K562 (cell line): ENCODE measurements around the gene PRKAR1B. TPM values are rescaled to one million over a fixed set of nuclear protein-coding genes. Genes with fewer than 3 reads are reported as not detected.
A peak's percentile ranks its signal among the peaks of the same experiment; 100 is the strongest.

Source experiments
- BRCA1 ChIP-seq, 2 experiments: fragments of 450-650 bp in 1 of 2; sonication (generic) in 1 of 2; formaldehyde crosslinking in 1 of 2; IDR thresholded peaks; 2 replicates each; pipeline versions ENCODE4 v1.5.0 to v1.6.1; 2017 to 2020; ENCODE audit warnings: mild to moderate bottlenecking in 1 of 2, missing genetic modification reagents in 1 of 2
- CBFA2T3 ChIP-seq: fragments of 450-650 bp; IDR thresholded peaks from 2 replicates; pipeline ENCODE4 v1.6.1; 2017
- KLF13 ChIP-seq: fragments of 450-650 bp; IDR thresholded peaks from 2 replicates; pipeline ENCODE4 v1.6.1; 2016; ENCODE audit warnings: missing genetic modification characterization, low read depth, mild to moderate bottlenecking, missing compliant biosample characterization, moderate library complexity, borderline replicate concordance
- MEF2D ChIP-seq: conservative IDR thresholded peaks from 2 replicates; pipeline ENCODE4 v1.6.1; 2016; ENCODE audit warnings: low read depth, missing genetic modification characterization, missing compliant biosample characterization
- POLR2AphosphoS5 ChIP-seq: IDR thresholded peaks from 2 replicates; pipeline ENCODE4 v1.6.1; 2011; ENCODE audit warnings: mild to moderate bottlenecking, low read depth, low read length, moderate library complexity; ENCODE audit not compliant: control insufficient read depth, insufficient read depth
- RHOXF2B ChIP-seq: fragments of 250-450 bp; sonication (Bioruptor Pico); conservative IDR thresholded peaks from 2 replicates; pipeline ENCODE4 v1.5.1; 2021
- SMAD4 ChIP-seq: fragments of 250-450 bp; sonication (Bioruptor Pico); conservative IDR thresholded peaks from 2 replicates; pipeline ENCODE4 v1.8.0; 2021; ENCODE audit warnings: inconsistent platforms, mild to moderate bottlenecking, moderate library complexity
- SOX6 ChIP-seq: fragments of 450-650 bp; IDR thresholded peaks from 2 replicates; pipeline ENCODE4 v1.6.1; 2014; ENCODE audit warnings: mild to moderate bottlenecking
- SPI1 ChIP-seq: IDR thresholded peaks from 2 replicates; pipeline ENCODE4 v1.6.1; 2011; ENCODE audit warnings: low read depth, low read length, control low read depth, borderline replicate concordance
- polyA plus RNA-seq, 8 experiments: library from polyadenylated mRNA; depleted of rRNA in 4 of 8; stranded (reverse) in 5 of 8; unstranded in 3 of 8; fragments of >200 nt; fragmentation: Nextera tagmentation in 2 of 8; fragmentation: Illumina TruSeq in 1 of 8; extraction: Ambion mirVana in 2 of 8; extraction: Trizol in 1 of 8; gene quantifications; 2 replicates each; pipeline versions ENCODE4 v1.2.1 to v1.2.3, GENCODE V29; 2011 to 2014; ENCODE audit warnings: inconsistent platforms in 1 of 8, missing spikeins in 1 of 8
- total RNA-seq, 7 experiments: library from RNA; depleted of rRNA in 6 of 7; stranded (reverse); fragments of >200 nt in 6 of 7; fragmentation: Illumina TruSeq in 2 of 7; extraction: Trizol in 2 of 7; gene quantifications; 2 replicates each; pipeline versions ENCODE4 v1.2.1 to v1.2.3, GENCODE V29; 2011 to 2021; ENCODE audit warnings: low replicate concordance in 1 of 7
- TF ChIP-seq, protein P1 (sequence below), 2 experiments: fragments of 250-450 bp in 1 of 2; fragments of 450-650 bp in 1 of 2; sonication (Bioruptor Pico) in 1 of 2; IDR thresholded peaks; 2 replicates each; pipeline versions ENCODE4 v1.6.1 to v1.8.0; 2016 to 2021; ENCODE audit warnings: mild to moderate bottlenecking in 2 of 2, moderate library complexity in 2 of 2, missing compliant biosample characterization in 1 of 2, missing genetic modification characterization in 1 of 2
- TF ChIP-seq, protein P2 (sequence below): sonication (generic); formaldehyde crosslinking; IDR thresholded peaks from 2 replicates; pipeline ENCODE4 v1.9.0; 2022; ENCODE audit warnings: mild to moderate bottlenecking, missing genetic modification reagents
- TF ChIP-seq, protein P3 (sequence below), 2 experiments: fragments of 150-350 bp in 1 of 2; IDR thresholded peaks; 2 replicates each; pipeline ENCODE4 v1.6.1; 2012 to 2016; ENCODE audit warnings: low read depth in 2 of 2, low read length in 2 of 2, mild to moderate bottlenecking in 1 of 2, moderate library complexity in 1 of 2
- TF ChIP-seq, protein P4 (sequence below): sonication (generic); formaldehyde crosslinking; IDR thresholded peaks from 2 replicates; pipeline ENCODE4 v1.8.1; 2023; ENCODE audit warnings: missing genetic modification reagents, mild to moderate bottlenecking, borderline replicate concordance

Gene PRKAR1B
- total and polyA plus RNA-seq, 9 of the 15 experiments (the other 6 are each of a cell fraction or from before 2014, with no cell fraction given) = 0.99 to 30.5 (median 12.7) TPM

DNA sequence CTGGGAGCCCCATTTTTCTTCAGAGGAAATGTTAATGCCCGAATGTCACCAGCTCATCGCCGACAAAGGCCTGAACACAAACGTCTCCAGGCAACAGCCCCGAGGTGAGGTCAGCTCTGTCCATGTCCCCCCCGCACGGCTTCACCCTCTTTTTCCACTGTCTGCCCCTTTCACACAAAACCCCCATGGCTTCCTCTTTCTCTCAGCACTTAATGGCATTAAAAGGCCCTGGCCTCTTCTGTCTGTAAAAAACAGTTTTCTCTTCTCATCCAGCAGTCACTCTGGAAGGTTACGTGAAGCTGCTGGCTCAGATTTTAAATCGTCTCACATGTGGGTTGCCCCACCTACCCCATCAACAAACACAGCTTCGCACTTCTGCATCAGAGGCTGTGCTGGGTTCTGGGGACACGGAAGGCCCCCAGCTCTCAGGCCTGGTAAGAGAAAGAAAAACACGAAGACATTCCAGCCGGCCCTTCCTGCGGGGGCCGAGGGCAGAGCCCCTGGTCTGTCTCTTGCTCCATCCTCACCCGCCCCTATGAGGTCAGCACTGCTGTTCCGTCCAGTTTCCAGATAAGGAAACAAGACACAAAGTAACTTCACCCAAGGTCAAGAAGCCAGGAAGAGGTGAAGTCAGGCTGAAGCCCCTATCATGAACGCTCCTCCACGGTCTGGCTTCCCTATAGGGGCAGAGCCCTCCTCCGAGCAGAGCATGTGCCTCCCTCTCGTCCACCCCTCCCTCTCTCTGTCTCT lies 116.4 kb downstream of the PRKAR1B start (continued):
- TF ChIP-seq SMAD4 = peak; percentile 79; the same call in 1 of the 2 replicates
- TF ChIP-seq KLF13 (tag) = peak; percentile 26; the same call in 1 of the 2 replicates
- TF ChIP-seq RHOXF2B (CRISPR knock-in tag) = no peak
- TF ChIP-seq, protein P1, sequence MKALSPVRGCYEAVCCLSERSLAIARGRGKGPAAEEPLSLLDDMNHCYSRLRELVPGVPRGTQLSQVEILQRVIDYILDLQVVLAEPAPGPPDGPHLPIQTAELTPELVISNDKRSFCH (CRISPR knock-in tag; IDR thresholded peaks at IDR 0.05) = no peak
- TF ChIP-seq, protein P1 (tag; IDR thresholded peaks at IDR 0.05) = peak; percentile 28; the same call in 1 of the 2 replicates
- peak; percentile 55; the same call in 1 of the 2 replicates for TF ChIP-seq SPI1
- TF ChIP-seq MEF2D (tag) = peak; percentile 34; the same call in 1 of the 2 replicates
- TF ChIP-seq, protein P2, sequence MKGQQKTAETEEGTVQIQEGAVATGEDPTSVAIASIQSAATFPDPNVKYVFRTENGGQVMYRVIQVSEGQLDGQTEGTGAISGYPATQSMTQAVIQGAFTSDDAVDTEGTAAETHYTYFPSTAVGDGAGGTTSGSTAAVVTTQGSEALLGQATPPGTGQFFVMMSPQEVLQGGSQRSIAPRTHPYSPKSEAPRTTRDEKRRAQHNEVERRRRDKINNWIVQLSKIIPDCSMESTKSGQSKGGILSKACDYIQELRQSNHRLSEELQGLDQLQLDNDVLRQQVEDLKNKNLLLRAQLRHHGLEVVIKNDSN = no peak
- TF ChIP-seq CBFA2T3 = peak; percentile 85
- TF ChIP-seq SOX6 = peak; percentile 88
- TF ChIP-seq, protein P3, sequence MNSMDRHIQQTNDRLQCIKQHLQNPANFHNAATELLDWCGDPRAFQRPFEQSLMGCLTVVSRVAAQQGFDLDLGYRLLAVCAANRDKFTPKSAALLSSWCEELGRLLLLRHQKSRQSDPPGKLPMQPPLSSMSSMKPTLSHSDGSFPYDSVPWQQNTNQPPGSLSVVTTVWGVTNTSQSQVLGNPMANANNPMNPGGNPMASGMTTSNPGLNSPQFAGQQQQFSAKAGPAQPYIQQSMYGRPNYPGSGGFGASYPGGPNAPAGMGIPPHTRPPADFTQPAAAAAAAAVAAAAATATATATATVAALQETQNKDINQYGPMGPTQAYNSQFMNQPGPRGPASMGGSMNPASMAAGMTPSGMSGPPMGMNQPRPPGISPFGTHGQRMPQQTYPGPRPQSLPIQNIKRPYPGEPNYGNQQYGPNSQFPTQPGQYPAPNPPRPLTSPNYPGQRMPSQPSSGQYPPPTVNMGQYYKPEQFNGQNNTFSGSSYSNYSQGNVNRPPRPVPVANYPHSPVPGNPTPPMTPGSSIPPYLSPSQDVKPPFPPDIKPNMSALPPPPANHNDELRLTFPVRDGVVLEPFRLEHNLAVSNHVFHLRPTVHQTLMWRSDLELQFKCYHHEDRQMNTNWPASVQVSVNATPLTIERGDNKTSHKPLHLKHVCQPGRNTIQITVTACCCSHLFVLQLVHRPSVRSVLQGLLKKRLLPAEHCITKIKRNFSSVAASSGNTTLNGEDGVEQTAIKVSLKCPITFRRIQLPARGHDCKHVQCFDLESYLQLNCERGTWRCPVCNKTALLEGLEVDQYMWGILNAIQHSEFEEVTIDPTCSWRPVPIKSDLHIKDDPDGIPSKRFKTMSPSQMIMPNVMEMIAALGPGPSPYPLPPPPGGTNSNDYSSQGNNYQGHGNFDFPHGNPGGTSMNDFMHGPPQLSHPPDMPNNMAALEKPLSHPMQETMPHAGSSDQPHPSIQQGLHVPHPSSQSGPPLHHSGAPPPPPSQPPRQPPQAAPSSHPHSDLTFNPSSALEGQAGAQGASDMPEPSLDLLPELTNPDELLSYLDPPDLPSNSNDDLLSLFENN (IDR thresholded peaks at IDR 0.05; ENCODE audit: low read depth in 2 of 2, low read length in 2 of 2) = peak in 1 of 2 experiments; percentile 49; a peak in 1 of 4 replicates
- no peak for TF ChIP-seq BRCA1 (IDR thresholded peaks at IDR 0.05)
- no peak for TF ChIP-seq BRCA1 (CRISPR knock-in tag; IDR thresholded peaks at IDR 0.05)
- TF ChIP-seq, protein P4, sequence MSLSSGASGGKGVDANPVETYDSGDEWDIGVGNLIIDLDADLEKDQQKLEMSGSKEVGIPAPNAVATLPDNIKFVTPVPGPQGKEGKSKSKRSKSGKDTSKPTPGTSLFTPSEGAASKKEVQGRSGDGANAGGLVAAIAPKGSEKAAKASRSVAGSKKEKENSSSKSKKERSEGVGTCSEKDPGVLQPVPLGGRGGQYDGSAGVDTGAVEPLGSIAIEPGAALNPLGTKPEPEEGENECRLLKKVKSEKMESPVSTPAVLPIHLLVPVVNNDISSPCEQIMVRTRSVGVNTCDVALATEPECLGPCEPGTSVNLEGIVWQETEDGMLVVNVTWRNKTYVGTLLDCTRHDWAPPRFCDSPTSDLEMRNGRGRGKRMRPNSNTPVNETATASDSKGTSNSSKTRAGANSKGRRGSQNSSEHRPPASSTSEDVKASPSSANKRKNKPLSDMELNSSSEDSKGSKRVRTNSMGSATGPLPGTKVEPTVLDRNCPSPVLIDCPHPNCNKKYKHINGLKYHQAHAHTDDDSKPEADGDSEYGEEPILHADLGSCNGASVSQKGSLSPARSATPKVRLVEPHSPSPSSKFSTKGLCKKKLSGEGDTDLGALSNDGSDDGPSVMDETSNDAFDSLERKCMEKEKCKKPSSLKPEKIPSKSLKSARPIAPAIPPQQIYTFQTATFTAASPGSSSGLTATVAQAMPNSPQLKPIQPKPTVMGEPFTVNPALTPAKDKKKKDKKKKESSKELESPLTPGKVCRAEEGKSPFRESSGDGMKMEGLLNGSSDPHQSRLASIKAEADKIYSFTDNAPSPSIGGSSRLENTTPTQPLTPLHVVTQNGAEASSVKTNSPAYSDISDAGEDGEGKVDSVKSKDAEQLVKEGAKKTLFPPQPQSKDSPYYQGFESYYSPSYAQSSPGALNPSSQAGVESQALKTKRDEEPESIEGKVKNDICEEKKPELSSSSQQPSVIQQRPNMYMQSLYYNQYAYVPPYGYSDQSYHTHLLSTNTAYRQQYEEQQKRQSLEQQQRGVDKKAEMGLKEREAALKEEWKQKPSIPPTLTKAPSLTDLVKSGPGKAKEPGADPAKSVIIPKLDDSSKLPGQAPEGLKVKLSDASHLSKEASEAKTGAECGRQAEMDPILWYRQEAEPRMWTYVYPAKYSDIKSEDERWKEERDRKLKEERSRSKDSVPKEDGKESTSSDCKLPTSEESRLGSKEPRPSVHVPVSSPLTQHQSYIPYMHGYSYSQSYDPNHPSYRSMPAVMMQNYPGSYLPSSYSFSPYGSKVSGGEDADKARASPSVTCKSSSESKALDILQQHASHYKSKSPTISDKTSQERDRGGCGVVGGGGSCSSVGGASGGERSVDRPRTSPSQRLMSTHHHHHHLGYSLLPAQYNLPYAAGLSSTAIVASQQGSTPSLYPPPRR (CRISPR knock-in tag) = no peak
- TF ChIP-seq POLR2AphosphoS5 = peak; percentile 75; the same call in 1 of the 2 replicates
